Naive thymus-derived CD4-positive, alpha-beta T cell (primary cell): ENCODE data around the gene HYAL1. TPM values are rescaled to one million over a fixed set of nuclear protein-coding genes. Genes with fewer than 3 reads are reported as not detected.
"Not testable (repeated sequence)": the region's sequence is repeated elsewhere in the genome, so short reads cannot be mapped to it uniquely, and the experiment has no call there.

Source experiments
- ATAC-seq: fragments of 150-1000 bp; cut with Tn5 transposase; 2 replicates; pipeline ENCODE4 v1.10.0; 2021; ENCODE audit warnings: mild to moderate bottlenecking, moderate library complexity
- CTCF ChIA-PET: fragments of 350-600 bp; sonication (Branson Sonifier 250); formaldehyde crosslinking; loops from one replicate; lab custom pipeline; 2021; ENCODE audit warnings: antibody characterized with exemption; lab: Charles Lee
- POLR2A ChIA-PET: fragments of 350-600 bp; sonication (Branson Sonifier 250); formaldehyde crosslinking; loops from one replicate; lab custom pipeline; 2021; ENCODE audit warnings: antibody characterized with exemption, inconsistent platforms; lab: Charles Lee
- DNase-seq, 9 donors: peaks; one replicate each; pipeline versions ENCODE4 v3.0.0 to v3.0.0-alpha.2; 2020 to 2022; ENCODE audit warnings: mixed read lengths in 1 of 9
- H3K27ac ChIP-seq: one replicate; pipeline ENCODE4 v1.7.0; 2013; ENCODE audit warnings: mild to moderate bottlenecking, low read depth, low read length, moderate library complexity
- H3K27me3 ChIP-seq, 2 donors: one replicate each; pipeline ENCODE4 v1.7.0; 2013; ENCODE audit warnings: low read length in 2 of 2, mild to moderate bottlenecking in 2 of 2, moderate library complexity in 2 of 2; ENCODE audit not compliant: control insufficient read depth in 2 of 2, insufficient read depth in 2 of 2
- H3K36me3 ChIP-seq, 3 experiments: 1 replicate in 2 of 3; 2 replicates in 1 of 3; pipeline ENCODE4 v1.7.0; 2013; ENCODE audit warnings: low read length in 3 of 3, mild to moderate bottlenecking in 3 of 3, moderate library complexity in 1 of 3; ENCODE audit not compliant: insufficient read depth in 3 of 3, control insufficient read depth in 2 of 3
- H3K4me1 ChIP-seq, 2 donors: one replicate each; pipeline ENCODE4 v1.7.0; 2013; ENCODE audit warnings: low read length in 2 of 2, mild to moderate bottlenecking in 2 of 2, moderate library complexity in 1 of 2; ENCODE audit not compliant: control insufficient read depth in 2 of 2, insufficient read depth in 2 of 2
- H3K4me3 ChIP-seq: 2 replicates; pipeline ENCODE4 v1.7.0; 2013; ENCODE audit warnings: mild to moderate bottlenecking, low read length
- H3K9me3 ChIP-seq, 3 experiments: 1 replicate in 2 of 3; 2 replicates in 1 of 3; pipeline ENCODE4 v1.7.0; 2013; ENCODE audit warnings: low read length in 3 of 3; ENCODE audit not compliant: control insufficient read depth in 2 of 3
- H3K27ac Mint-ChIP-seq, 9 donors: one replicate each; pipeline ENCODE4 v1.8.0; 2020 to 2022; ENCODE audit warnings: mixed read lengths in 9 of 9, mild to moderate bottlenecking in 8 of 9, moderate library complexity in 5 of 9, inconsistent platforms in 2 of 9
- H3K27me3 Mint-ChIP-seq, 5 donors: one replicate each; pipeline ENCODE4 v1.8.0; 2021 to 2022; ENCODE audit warnings: mixed read lengths in 5 of 5, mild to moderate bottlenecking in 1 of 5
- H3K36me3 Mint-ChIP-seq, 5 donors: one replicate each; pipeline ENCODE4 v1.8.0; 2020 to 2022; ENCODE audit warnings: mixed read lengths in 5 of 5, mild to moderate bottlenecking in 3 of 5, inconsistent platforms in 1 of 5
- H3K4me1 Mint-ChIP-seq, 7 donors: one replicate each; pipeline ENCODE4 v1.8.0; 2020 to 2022; ENCODE audit warnings: mixed read lengths in 7 of 7, mild to moderate bottlenecking in 3 of 7, inconsistent platforms in 1 of 7
- H3K4me3 Mint-ChIP-seq, 10 donors: one replicate each; pipeline ENCODE4 v1.8.0; 2020 to 2022; ENCODE audit warnings: mild to moderate bottlenecking in 10 of 10, mixed read lengths in 10 of 10, moderate library complexity in 6 of 10, inconsistent platforms in 2 of 10
- H3K9me3 Mint-ChIP-seq, 11 donors: one replicate each; pipeline ENCODE4 v1.8.0; 2020 to 2022; ENCODE audit warnings: mixed read lengths in 11 of 11, mild to moderate bottlenecking in 4 of 11, inconsistent platforms in 1 of 11, moderate library complexity in 1 of 11
- intact Hi-C, 2 donors: fragments of 100-400 bp; cut with micrococcal nuclease; formaldehyde crosslinking; loops; one replicate each; pipeline ENCODE4 v1.15.1; 2023
- polyA plus RNA-seq, 2 donors: library from polyadenylated mRNA; unstranded; fragments of 300-500 nt; fragmentation: Illumina TruSeq; gene quantifications; one replicate each; pipeline ENCODE4 v1.2.3, GENCODE V29; 2021
- total RNA-seq, 6 experiments: library from RNA in 5 of 6; stranded (reverse) in 5 of 6; gene quantifications; 1 replicate in 5 of 6; 2 replicates in 1 of 6; pipeline ENCODE4 v1.2.3 and lab custom pipeline; 2021 to 2026

HYAL1 gene
- total and polyA plus RNA-seq, 7 experiments from 2014 or later = 0.12 to 0.51 (median 0.28) TPM; not detected in 1

- Histone ChIP-seq H3K4me3 (no peak overlapping the region), H3K4me1 (peaks cover 5 to 9% of the 10 kb centered on the region in 2 donors), H3K27me3 (no peaks in the 10 kb centered on the region), H3K9me3 (no peaks in the 10 kb centered on the region), H3K36me3 (peaks cover 0 to 44% (median 9%) of the 10 kb centered on the region in 3 experiments), H3K27ac (no peak overlapping the region)
- ChIA-PET CTCF (no interaction called here), POLR2A (no interaction called here)
- intact Hi-C loops = no loop called here
- Mint-ChIP-seq H3K4me1 (peaks cover 6 to 11% (median 7%) of the 10 kb centered on the region in 7 donors), H3K27ac (peak overlapping the region in 2 of 9 donors; percentile 54 to 84), H3K9me3 (no peaks in the 10 kb centered on the region), H3K4me3 (no peak overlapping the region), H3K36me3 (peaks cover 0 to 9% (median 1%) of the 10 kb centered on the region in 5 donors), H3K27me3 (no peaks in the 10 kb centered on the region)
- ATAC-seq (no peak), DNase-seq (no peak)
Measured at GRCh38 chr3:50286322-50287227, 16.8 kb downstream of the HYAL1 start.

- H3K4me1 Mint-ChIP-seq, H3K4me1 ChIP-seq, H3K27me3 ChIP-seq, DNase-seq, H3K9me3 ChIP-seq, H3K9me3 Mint-ChIP-seq, H3K27ac ChIP-seq, intact Hi-C loops, H3K27ac Mint-ChIP-seq, ATAC-seq, H3K36me3 Mint-ChIP-seq, H3K27me3 Mint-ChIP-seq, H3K4me3 ChIP-seq, H3K4me3 Mint-ChIP-seq: not testable (repeated sequence)
- peaks cover 0 to 29% (median 4%) of the 10 kb centered on the region in 3 experiments for H3K36me3 ChIP-seq
- CTCF ChIA-PET = interaction anchor here (0.7 to 1.4 kb wide), 2 partner anchors 57 to 65 kb away, joined by 3 read pairs; no protein-coding TSS in a partner anchor
- POLR2A ChIA-PET = interaction anchor here (0.6 to 0.9 kb wide), 2 partner anchors 14 to 763 kb away, joined by 3 read pairs; no protein-coding TSS in a partner anchor
Measured at GRCh38 chr3:50284121-50284520, 19.3 kb downstream of the HYAL1 start.

GRCh38 chr3:50279255-50280016, 23.9 kb downstream of the HYAL1 start:
- peaks cover under 1 to 9% of the 10 kb centered on the region in 2 donors for H3K4me1 ChIP-seq
- no peak overlapping the region for H3K4me3 Mint-ChIP-seq
- H3K9me3 Mint-ChIP-seq = peaks cover 0 to 2% (median 0%) of the 10 kb centered on the region in 11 donors
- no peaks in the 10 kb centered on the region for H3K36me3 ChIP-seq
- H3K27ac ChIP-seq = no peak overlapping the region
- no peaks in the 10 kb centered on the region for H3K9me3 ChIP-seq
- H3K4me1 Mint-ChIP-seq = peaks cover 10 to 14% (median 12%) of the 10 kb centered on the region in 7 donors
- intact Hi-C loops = no loop called here
- H3K4me3 ChIP-seq = no peak overlapping the region
- no peaks in the 10 kb centered on the region for H3K36me3 Mint-ChIP-seq
- POLR2A ChIA-PET = interaction anchor here (1.5 kb wide), 1 partner anchor 18 kb away, joined by 3 read pairs; no protein-coding TSS in a partner anchor
- CTCF ChIA-PET = interaction anchor here (0.6 kb wide), 1 partner anchor 639 kb away, joined by 3 read pairs; no protein-coding TSS in a partner anchor
- ATAC-seq (no peak), DNase-seq (no peak)
- H3K27ac Mint-ChIP-seq = no peak overlapping the region
- peaks cover 9 to 14% of the 10 kb centered on the region in 2 donors for H3K27me3 ChIP-seq
- peaks cover 12 to 36% (median 18%) of the 10 kb centered on the region in 5 donors for H3K27me3 Mint-ChIP-seq

- H3K4me3 ChIP-seq = no peak within 1 kb of the TSS
- Mint-ChIP-seq H3K27ac (no peak within 1 kb of the TSS), H3K4me1 (peaks cover 14 to 20% (median 17%) of the 10 kb centered on the region in 7 donors), H3K4me3 (no peak within 1 kb of the TSS), H3K36me3 (no peaks in the 10 kb centered on the region), H3K9me3 (peaks cover 0 to 2% (median 0%) of the 10 kb centered on the region in 11 donors), H3K27me3 (peaks cover 18 to 41% (median 23%) of the 10 kb centered on the region in 5 donors)
- DNase-seq = no peak
- ATAC-seq = no peak
- H3K27ac ChIP-seq = no peak within 1 kb of the TSS
- ChIA-PET POLR2A (interaction anchor here (1.5 kb wide), 1 partner anchor 18 kb away, joined by 3 read pairs; no protein-coding TSS in a partner anchor), CTCF (interaction anchor here (1.1 kb wide), 1 partner anchor 18 kb away, joined by 4 read pairs; no protein-coding TSS in a partner anchor)
- peaks cover 12 to 19% of the 10 kb centered on the region in 2 donors for H3K27me3 ChIP-seq
- peaks cover 5 to 15% of the 10 kb centered on the region in 2 donors for H3K4me1 ChIP-seq
- intact Hi-C loops = no loop called here
- no peaks in the 10 kb centered on the region for H3K9me3 ChIP-seq
- no peaks in the 10 kb centered on the region for H3K36me3 ChIP-seq
Measured at GRCh38 chr3:50278880-50279224, 24.5 kb downstream of the HYAL1 start, which contains the start of gene LSMEM2. Gene LSMEM2, plus strand, starts transcription at chr3:50279087. Its CDS starts 27 bp downstream, at chr3:50279114.

GRCh38 chr3:50278123-50278879, 25.1 kb downstream of the HYAL1 start:
- H3K27me3 Mint-ChIP-seq = peaks cover 18 to 41% (median 24%) of the 10 kb centered on the region in 5 donors
- no peak overlapping the region for H3K4me3 Mint-ChIP-seq
- peaks cover 5 to 17% of the 10 kb centered on the region in 2 donors for H3K4me1 ChIP-seq
- no peaks in the 10 kb centered on the region for H3K36me3 ChIP-seq
- H3K9me3 ChIP-seq = no peaks in the 10 kb centered on the region
- peaks cover 15 to 21% (median 17%) of the 10 kb centered on the region in 7 donors for H3K4me1 Mint-ChIP-seq
- H3K27me3 ChIP-seq = peaks cover 12 to 21% of the 10 kb centered on the region in 2 donors
- H3K4me3 ChIP-seq = no peak overlapping the region
- ATAC-seq (no peak), DNase-seq (no peak)
- CTCF ChIA-PET = interaction anchor here (0.6 to 1.7 kb wide), 3 partner anchors 17 to 323 kb away, joined by 3 to 7 read pairs (median 4); no protein-coding TSS in a partner anchor
- H3K36me3 Mint-ChIP-seq = no peaks in the 10 kb centered on the region
- no peak overlapping the region for H3K27ac ChIP-seq
- POLR2A ChIA-PET = interaction anchor here (1.5 kb wide), 1 partner anchor 19 kb away, joined by 3 read pairs; no protein-coding TSS in a partner anchor
- no peak overlapping the region for H3K27ac Mint-ChIP-seq
- intact Hi-C loops = no loop called here
- peaks cover 0 to 2% (median 0%) of the 10 kb centered on the region in 11 donors for H3K9me3 Mint-ChIP-seq
